Tongue (tissue), 2 donors: Measurements from ENCODE around the gene RABGGTA. TPM values are rescaled to one million over a fixed set of nuclear protein-coding genes. Genes with fewer than 3 reads are reported as not detected.

ENCODE experiments used
- DNase-seq: peaks from one replicate; pipeline ENCODE4 v3.0.0-alpha.2; 2015
- total RNA-seq: library from RNA; depleted of rRNA; stranded (reverse); fragments of >200 nt; gene quantifications from one replicate; pipeline ENCODE4 v1.2.3, GENCODE V29; 2014

RABGGTA gene
- total RNA-seq, 1 donor from 2014 or later: 16.5 TPM

GRCh38 chr14:24304019-24304387, 32.6 kb upstream of the RABGGTA start:
- no peak for DNase-seq

DNA sequence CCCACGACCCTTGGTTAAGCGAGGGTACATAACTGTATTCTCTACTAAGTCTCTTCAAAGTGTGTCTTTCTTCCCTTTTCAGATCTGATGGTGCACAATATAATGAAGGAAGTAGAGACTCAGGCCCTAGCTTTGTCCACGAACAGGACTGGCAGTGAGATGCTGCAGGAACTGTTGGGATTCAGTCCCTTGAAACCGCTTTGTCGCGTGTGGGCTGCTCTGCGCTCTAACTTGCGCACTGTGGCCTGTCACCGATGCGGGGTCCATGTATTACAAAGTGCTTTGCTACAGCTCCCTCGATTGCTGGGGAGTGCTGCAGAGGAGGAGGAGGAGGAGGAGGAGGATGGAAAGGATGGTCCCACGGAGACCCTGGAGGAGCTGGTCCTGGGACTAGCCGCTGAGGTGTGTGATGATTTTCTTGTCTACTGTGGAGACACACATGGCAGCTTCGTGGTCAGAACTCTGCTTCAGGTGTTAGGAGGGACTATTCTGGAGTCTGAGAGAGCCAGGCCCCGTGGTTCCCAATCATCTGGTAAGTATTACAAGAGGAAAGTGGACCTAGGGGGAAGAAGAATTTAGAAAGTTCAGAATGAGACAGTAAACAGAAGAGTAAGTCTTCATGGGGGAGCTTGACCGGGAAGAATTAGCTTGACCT, 29.1 kb upstream of the RABGGTA start:
- DNase-seq: no peak

DNA sequence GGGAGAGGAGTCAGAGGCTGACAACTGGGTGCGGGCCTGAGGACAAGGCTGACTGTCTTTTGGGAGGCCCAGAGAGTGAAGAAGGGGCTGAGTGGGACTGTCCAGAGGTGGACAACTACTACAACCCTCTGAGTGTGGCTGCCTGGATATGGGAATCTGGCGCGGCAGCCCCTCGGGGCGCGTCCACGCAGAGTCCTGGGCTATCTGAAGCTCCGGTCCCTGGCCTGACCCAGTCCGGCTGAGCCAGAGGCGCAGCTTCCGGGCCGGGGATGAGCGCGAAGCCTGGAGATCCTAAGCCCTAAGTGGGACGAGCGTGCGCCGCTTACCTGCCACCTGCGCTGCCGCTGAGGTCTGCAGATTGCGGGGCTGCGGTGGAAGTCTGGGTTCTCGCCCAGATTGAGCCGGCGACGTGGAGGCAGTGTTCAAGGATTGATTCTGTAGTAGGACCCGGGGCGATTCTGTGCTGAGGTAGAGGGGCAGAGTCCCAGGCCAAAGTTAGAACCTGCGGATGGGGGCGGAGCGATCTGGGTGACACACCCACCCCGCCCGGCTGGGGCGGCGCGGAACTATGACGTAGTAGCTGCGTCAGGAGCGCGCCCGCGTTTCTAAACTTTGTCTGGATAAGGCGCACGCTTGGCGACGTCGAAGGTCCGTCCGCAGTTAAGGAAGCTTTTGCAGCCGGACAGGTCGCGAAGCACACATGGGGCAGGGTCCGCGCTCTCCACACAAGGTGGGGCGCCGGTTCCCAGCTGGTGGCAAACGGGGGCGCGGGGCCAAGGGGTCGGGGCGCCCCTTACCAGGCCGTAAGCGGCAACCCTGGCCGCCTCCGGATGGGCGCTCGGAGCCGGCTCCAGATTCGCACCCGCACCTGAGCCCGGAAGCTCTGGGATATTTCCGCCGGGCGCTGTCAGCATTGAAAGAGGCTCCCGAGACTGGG, 28.1 kb upstream of the RABGGTA start, which contains the start of the genes DHRS1 and NOP9:
DHRS1 (minus strand) TSS at position 526 of the 937 bp plus-strand sequence. CDS start 674 bp downstream, outside the sequence.
NOP9 (plus strand) TSS at position 596 of the 937 bp plus-strand sequence; CDS start at position 701, 105 bp downstream.
- DNase-seq: peak; percentile 96

GRCh38 chr14:24298892-24299254, 27.5 kb upstream of the RABGGTA start:
- no peak for DNase-seq

DNA sequence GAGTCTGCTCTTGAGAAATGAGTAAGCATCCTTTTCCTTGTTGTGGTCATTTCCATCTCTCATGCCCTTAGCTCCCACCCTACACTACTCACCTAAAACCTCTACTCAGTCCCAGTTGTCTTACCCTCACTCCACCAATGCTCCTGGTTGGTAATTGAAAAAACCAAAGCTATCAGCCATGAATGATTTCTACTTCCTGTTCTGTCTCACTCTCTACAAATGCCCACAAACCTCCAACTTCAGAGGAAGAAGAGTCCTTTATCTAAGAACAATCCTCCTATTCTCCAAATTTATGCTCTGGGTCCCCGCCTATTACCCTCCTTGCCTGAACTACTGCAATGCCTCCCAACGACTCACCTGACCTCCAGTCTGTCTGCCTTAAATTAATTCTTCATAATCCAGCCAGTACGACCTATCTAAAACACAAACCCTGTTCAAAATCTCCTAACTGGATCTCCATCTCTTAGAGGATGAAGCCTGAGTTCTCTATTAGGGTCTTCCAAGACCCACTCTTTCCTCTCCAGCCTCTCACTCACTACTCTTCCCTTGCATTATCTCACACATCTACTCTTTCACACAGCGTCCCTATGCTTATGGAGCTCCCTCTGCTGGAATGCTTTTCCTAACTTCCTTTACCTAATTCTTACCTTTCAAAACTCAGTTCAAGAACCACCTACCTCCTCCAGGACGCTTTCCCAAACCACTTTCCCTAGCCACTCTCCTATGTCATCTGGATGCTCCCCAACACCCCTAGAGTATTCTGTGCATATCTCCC, 26.0 kb upstream of the RABGGTA start:
- DNase-seq: peak; percentile 37

DNA sequence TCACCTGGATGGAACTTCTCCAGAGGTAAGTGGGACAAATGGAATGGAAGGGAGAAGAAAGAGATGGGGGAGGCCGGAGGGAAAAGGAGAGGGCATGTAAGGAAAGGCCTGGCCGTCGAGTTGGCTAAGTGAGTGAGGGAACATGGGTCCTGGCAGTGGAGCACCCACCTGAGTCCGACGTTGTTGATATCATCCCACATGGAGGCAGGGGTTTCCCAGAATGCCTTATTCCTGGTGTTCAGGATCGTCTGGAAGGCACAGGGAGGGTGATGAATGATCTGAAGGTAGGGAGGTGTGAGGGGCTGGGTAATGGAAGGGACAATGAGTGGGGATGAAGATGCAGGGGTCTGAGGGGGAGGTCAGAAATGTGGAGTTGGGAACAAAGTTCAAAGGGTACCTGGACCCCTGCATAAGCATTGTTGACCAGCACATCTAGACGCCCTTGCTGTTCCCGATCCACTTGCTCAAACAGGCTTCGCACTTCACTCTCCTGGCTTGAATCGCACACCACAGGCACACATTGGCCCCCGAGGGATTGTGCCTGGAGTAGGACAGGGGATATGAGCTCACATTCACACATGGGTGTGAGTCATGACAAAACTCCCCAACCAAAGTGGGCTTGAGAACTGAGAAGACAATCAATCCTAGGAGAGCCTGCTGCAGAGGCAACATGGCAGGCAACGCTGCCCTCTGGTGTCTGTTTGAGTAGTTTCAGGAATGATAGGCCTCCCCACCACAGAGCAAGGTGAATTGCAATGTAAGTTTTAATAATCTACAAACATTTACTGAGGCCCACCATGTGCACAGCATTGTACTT, 25.2 kb upstream of the RABGGTA start:
- peak; percentile 83 for DNase-seq

DNA sequence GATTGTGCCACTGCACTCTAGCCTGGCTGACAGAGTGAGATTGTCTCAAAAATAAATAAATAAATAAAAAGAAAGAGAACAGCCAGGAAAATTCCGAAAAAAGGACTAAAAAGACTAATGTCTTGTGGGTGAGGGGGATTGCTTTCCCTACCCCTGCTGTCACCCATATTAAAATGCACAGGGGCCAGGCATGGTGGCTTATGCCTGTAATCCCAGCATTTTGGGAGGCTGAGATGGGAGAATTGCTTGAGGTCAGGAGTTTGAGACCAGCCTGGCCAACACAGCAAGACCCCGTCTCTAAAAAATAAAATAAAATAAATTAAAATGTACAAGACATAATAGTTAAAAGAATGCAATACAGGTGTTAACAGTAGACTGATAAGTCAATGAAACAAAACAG, 22.1 kb upstream of the RABGGTA start:
- no peak for DNase-seq

GRCh38 chr14:24292118-24292807, 20.9 kb upstream of the RABGGTA start:
- no peak for DNase-seq

GRCh38 chr14:24291446-24292117, 20.2 kb upstream of the RABGGTA start:
- DNase-seq: no peak

- no peak for DNase-seq
Observed at GRCh38 chr14:24290746-24291145, 19.3 kb upstream of the RABGGTA start.

DNA sequence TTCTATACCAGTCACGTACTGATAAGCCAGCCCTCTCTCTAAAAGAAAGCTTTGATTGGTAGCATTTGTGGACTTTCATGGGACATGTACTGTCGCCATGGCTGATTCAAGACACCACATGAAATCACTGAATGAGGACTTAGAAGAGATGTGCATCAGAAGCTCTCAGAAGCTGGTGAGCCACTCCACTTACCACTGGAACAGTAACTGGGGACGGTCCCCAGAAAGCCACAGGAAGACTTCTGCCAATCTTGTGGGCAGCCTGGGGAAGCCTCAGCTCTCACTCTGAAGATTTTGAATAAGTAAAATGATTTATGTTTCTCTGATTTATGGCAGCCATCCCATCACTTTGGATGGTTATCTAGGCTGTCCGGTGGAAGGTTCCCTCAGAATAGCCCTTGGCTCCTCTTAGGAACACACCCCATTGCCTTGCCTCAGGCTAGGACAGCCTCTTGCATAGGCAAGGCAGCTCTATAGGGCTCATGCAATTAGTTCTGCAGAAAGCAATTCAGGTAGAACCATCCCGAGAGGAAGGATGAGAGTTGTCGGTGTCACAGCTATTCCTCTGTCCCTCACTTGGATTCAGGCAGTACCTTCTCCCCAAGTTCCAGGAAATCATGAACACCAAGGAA, 18.4 kb upstream of the RABGGTA start:
- no peak for DNase-seq

- no peak for DNase-seq
Observed at GRCh38 chr14:24286996-24287395, 15.6 kb upstream of the RABGGTA start.

DNA sequence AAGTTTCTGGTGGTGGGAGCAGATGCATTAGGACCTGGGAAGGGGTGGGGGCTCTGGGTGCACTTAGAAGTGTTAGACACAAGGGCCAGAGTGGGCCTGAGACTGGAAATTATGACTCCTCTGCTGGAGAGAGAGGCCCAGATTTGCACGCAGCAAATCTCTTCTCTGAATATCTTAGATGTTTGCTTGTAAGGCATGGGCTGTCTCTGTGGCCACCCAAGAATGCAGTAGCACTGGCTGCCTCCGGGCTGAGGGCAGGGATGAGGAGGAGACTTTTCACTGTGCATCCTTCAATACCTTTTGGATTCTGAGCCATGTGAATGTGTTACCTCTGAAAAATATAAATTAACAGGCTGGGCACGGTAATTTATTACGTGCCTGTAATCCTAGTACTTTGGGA, 14.0 kb upstream of the RABGGTA start:
- no peak for DNase-seq

DNA sequence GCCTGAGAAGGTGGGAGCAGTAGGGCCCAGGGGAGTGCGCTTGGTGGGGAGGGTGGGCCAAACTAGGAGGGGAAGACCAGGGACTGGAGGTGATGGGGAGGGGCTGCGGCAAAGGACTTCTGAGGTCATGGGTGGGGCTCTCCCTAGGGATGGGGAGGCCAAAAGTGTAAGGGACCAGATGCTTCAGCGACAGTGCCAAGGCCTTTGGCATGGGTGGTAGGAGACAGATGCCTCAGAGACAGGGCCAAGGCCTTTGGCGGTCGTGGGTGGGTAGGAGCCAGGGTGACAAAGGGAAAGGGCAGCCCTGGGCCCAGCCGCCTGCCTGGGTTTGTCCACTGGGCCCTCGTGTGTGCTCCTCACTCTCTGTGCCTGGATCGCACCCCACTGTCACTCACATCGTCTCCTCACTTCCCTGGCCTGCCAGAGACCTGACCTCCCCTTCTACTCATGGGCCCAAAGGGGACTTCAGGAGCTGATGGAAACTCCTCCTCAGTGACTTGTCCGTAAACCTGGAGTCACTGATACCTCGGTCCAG, 13.2 kb upstream of the RABGGTA start:
- no peak for DNase-seq

DNA sequence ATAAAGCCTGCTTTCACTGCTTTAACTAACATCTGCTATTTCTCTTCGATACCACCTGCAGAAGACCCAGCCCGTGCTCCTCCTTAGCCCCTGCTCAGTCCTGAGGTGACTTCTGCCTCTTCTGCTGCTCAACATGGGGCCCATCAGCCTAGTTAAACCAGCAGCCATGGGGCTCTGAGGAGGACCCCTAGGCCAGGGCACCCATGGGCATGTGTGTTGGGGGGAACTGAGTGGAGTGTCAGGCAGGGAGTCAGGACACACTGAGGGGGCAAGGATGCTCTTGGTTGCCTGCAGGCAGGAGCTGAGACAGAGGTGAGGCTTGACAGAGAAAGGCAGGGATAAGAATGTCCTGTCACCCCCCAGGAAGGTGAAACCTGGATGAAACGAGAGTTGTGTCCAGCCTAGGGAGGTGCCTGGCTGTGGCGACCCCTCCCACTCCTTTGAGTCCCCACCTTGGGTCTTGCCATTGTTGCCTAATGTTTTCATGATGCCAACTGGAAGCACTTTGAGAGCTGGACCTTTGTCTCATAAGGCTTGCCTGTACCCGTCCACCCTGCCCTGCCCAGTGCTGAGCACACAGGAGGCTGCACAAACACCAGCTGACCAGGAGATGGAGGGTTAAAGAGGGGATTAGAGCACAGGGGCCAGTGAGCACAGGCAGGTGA, 12.5 kb upstream of the RABGGTA start:
- DNase-seq: no peak

- no peak for DNase-seq
Observed at GRCh38 chr14:24282736-24283135, 11.3 kb upstream of the RABGGTA start.

DNA sequence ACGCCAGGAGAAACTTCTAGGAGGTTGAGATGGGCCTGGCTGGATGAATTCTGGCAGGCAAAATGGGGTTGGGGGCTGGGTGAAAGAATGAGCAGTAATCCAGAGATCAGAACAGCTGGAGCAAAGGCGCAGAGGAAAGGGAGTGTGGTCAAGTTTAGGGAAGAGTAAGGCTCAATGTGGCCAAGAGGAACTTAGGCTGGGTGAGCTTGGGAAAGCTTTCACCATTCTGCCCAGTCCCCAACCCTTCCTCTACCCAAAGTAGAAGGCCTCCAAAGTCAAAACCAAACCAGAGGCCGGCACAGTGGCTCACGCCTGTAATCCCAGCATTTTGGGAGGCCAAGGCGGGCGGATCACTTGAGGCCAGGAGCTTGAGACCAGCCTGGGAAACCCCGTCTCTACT, 10.2 kb upstream of the RABGGTA start:
- DNase-seq: no peak

DNA sequence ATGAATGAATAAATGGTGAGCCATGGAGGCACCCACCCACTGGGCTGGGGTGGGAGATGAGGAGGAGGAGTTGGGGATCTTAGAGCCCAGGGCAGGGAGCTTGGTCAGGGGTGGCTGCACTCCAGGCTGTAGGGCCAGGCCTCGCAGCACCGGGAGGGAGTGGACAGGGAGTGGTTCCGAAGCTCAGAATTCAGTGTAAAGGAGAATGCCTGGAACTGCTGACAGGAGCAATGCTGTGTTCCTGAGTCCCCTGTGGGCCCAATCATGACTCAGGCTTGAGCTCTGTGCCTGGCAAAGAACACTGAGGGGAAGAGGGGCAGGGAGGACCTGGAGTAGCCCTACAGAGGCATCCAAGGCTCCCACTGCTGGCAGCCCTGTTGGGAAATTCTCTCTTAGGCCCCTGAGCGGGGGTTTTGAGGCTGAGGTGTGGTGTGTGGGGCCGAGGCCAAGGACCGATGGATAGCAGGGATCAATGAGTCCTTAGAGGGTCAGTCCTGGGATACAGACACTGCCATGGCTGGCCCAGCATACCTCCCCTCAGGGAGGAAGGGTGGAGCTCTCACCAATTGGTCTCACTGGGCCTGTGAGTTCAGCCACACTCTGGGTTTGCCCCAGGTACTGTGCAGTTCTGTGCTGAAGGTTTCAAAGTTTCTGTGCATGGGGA, 9.5 kb upstream of the RABGGTA start:
- DNase-seq: no peak
